Measurements from ENCODE around the gene FUOM. TPM values are rescaled to one million over a fixed set of nuclear protein-coding genes. Genes with fewer than 3 reads are reported as not detected.

Gene FUOM
- total and polyA plus RNA-seq, 10 of the 15 experiments (the other 5 are each of a cell fraction or from before 2014, with no cell fraction given): 1.8 to 41.7 (median 25.6) TPM

DNA sequence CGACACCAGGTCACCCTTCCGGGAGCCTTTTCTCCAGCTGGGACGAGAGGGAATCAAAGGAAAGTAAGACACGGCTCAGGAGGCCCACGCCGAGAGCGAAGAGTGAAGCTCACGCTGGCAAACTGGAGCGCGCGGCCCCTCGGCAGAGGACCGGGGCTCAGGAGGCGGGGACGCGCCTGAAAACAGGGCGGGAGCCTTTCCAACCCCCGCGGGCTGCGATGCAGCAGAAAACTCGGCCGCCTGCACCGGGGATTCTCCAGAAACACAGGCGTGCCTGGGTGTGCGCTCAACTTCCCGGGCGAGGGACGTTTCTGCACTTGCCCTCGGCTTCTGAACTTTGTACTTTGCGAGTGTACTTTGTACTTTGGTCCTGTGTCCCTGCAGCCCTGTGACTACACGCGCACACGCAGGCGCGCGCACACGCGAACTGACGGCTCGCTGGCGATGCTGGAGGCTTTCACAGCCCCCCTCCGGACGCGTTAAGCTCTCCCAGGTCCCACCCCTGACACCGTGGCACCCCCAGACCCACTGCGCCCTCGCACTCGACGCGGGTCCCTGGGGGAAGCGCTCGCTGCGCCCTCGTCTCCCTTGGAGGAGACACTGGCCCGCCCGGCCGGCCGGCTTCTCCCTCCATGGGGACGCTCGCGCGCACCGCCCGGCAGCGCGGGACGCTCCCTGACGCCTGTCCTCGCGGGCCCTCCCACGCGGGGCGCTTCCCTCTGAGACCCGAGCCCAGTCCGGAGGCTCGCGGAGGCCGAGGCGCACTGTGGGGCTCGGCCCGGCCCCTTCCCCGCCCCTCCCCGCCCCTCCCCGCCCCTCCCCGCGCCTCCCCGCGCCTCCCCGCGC lies 20.7 kb upstream of the FUOM start (continued):
- TF ChIP-seq MEF2B (IDR thresholded peaks at IDR 0.05; ENCODE audit: partially characterized antibody, poor library complexity, severe bottlenecking): peak; percentile 35
- 0 out of 2 replicates have a peak, but pooled peaks have one; percentile 10 for TF ChIP-seq SIN3A (IDR thresholded peaks at IDR 0.05; ENCODE audit: low read depth, low read length)
- no peak for TF ChIP-seq CBX3 (IDR thresholded peaks at IDR 0.05; ENCODE audit: borderline replicate concordance, low read depth)
- TF ChIP-seq MXI1 (IDR thresholded peaks at IDR 0.05; ENCODE audit: low read depth, low read length): peak; percentile 27; the same call in 1 of the 2 replicates
- TF ChIP-seq RELA (IDR thresholded peaks at IDR 0.05; ENCODE audit: borderline replicate concordance, partially characterized antibody): peak; percentile 34
- TF ChIP-seq DPF2 (IDR thresholded peaks at IDR 0.05): peak; percentile 33
- TF ChIP-seq, protein P1, sequence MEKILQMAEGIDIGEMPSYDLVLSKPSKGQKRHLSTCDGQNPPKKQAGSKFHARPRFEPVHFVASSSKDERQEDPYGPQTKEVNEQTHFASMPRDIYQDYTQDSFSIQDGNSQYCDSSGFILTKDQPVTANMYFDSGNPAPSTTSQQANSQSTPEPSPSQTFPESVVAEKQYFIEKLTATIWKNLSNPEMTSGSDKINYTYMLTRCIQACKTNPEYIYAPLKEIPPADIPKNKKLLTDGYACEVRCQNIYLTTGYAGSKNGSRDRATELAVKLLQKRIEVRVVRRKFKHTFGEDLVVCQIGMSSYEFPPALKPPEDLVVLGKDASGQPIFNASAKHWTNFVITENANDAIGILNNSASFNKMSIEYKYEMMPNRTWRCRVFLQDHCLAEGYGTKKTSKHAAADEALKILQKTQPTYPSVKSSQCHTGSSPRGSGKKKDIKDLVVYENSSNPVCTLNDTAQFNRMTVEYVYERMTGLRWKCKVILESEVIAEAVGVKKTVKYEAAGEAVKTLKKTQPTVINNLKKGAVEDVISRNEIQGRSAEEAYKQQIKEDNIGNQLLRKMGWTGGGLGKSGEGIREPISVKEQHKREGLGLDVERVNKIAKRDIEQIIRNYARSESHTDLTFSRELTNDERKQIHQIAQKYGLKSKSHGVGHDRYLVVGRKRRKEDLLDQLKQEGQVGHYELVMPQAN (conservative IDR thresholded peaks at IDR 0.05): peak; percentile 34; the same call in 1 of the 2 replicates
- TF ChIP-seq, protein P2, sequence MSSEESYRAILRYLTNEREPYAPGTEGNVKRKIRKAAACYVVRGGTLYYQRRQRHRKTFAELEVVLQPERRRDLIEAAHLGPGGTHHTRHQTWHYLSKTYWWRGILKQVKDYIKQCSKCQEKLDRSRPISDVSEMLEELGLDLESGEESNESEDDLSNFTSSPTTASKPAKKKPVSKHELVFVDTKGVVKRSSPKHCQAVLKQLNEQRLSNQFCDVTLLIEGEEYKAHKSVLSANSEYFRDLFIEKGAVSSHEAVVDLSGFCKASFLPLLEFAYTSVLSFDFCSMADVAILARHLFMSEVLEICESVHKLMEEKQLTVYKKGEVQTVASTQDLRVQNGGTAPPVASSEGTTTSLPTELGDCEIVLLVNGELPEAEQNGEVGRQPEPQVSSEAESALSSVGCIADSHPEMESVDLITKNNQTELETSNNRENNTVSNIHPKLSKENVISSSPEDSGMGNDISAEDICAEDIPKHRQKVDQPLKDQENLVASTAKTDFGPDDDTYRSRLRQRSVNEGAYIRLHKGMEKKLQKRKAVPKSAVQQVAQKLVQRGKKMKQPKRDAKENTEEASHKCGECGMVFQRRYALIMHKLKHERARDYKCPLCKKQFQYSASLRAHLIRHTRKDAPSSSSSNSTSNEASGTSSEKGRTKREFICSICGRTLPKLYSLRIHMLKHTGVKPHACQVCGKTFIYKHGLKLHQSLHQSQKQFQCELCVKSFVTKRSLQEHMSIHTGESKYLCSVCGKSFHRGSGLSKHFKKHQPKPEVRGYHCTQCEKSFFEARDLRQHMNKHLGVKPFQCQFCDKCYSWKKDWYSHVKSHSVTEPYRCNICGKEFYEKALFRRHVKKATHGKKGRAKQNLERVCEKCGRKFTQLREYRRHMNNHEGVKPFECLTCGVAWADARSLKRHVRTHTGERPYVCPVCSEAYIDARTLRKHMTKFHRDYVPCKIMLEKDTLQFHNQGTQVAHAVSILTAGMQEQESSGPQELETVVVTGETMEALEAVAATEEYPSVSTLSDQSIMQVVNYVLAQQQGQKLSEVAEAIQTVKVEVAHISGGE (CRISPR knock-in tag; IDR thresholded peaks at IDR 0.05): no peak
- peak; percentile 53 for TF ChIP-seq SMARCA5 (IDR thresholded peaks at IDR 0.05)
- peak; percentile 90 for TF ChIP-seq NBN (IDR thresholded peaks at IDR 0.05)
- peak; percentile 67 for TF ChIP-seq LARP7 (IDR thresholded peaks at IDR 0.05)
- TF ChIP-seq NR2F1 (conservative IDR thresholded peaks at IDR 0.05): peak; percentile 84
- TF ChIP-seq GATAD2B (conservative IDR thresholded peaks at IDR 0.05; ENCODE audit: low read depth): peak; percentile 68
- TF ChIP-seq, protein P3, sequence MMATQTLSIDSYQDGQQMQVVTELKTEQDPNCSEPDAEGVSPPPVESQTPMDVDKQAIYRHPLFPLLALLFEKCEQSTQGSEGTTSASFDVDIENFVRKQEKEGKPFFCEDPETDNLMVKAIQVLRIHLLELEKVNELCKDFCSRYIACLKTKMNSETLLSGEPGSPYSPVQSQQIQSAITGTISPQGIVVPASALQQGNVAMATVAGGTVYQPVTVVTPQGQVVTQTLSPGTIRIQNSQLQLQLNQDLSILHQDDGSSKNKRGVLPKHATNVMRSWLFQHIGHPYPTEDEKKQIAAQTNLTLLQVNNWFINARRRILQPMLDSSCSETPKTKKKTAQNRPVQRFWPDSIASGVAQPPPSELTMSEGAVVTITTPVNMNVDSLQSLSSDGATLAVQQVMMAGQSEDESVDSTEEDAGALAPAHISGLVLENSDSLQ (IDR thresholded peaks at IDR 0.05): 0 out of 2 replicates have a peak, but pooled peaks have one; percentile 11
- TF ChIP-seq STAT1 (conservative IDR thresholded peaks at IDR 0.05): 0 out of 2 replicates have a peak, but pooled peaks have one; percentile 23
- peak; percentile 43; the same call in 1 of the 2 replicates for TF ChIP-seq POLR2A (IDR thresholded peaks at IDR 0.05; ENCODE audit: low read depth, low read length)
- TF ChIP-seq, protein P4, sequence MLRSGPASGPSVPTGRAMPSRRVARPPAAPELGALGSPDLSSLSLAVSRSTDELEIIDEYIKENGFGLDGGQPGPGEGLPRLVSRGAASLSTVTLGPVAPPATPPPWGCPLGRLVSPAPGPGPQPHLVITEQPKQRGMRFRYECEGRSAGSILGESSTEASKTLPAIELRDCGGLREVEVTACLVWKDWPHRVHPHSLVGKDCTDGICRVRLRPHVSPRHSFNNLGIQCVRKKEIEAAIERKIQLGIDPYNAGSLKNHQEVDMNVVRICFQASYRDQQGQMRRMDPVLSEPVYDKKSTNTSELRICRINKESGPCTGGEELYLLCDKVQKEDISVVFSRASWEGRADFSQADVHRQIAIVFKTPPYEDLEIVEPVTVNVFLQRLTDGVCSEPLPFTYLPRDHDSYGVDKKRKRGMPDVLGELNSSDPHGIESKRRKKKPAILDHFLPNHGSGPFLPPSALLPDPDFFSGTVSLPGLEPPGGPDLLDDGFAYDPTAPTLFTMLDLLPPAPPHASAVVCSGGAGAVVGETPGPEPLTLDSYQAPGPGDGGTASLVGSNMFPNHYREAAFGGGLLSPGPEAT (IDR thresholded peaks at IDR 0.05; ENCODE audit: low read depth): peak; percentile 41; the same call in 1 of the 2 replicates
- TF ChIP-seq ZSCAN29 (IDR thresholded peaks at IDR 0.05): no peak
- no peak; the same call in 1 of the 2 replicates for TF ChIP-seq RB1 (IDR thresholded peaks at IDR 0.05; ENCODE audit: borderline replicate concordance)
- peak; percentile 91; the same call in 1 of the 2 replicates for TF ChIP-seq ESRRA (IDR thresholded peaks at IDR 0.05; ENCODE audit: low read length)
- TF ChIP-seq BACH1 (IDR thresholded peaks at IDR 0.05; ENCODE audit: borderline replicate concordance): peak; percentile 67
- no peak for TF ChIP-seq TCF3 (IDR thresholded peaks at IDR 0.05; ENCODE audit: borderline replicate concordance, insufficient read depth, low read depth, low read length)
- peak; percentile 51 for TF ChIP-seq NR2C1 (IDR thresholded peaks at IDR 0.05)
